ENCODE measurements around the gene CYREN.
"Not testable (repeated sequence)": the region's sequence is repeated elsewhere in the genome, so short reads cannot be mapped to it uniquely, and the experiment has no call there.

Gene CYREN

GRCh38 chr7:135175931-135176330 is 5.4 kb upstream of the CYREN start:
- DNase-seq = no peak

DNA sequence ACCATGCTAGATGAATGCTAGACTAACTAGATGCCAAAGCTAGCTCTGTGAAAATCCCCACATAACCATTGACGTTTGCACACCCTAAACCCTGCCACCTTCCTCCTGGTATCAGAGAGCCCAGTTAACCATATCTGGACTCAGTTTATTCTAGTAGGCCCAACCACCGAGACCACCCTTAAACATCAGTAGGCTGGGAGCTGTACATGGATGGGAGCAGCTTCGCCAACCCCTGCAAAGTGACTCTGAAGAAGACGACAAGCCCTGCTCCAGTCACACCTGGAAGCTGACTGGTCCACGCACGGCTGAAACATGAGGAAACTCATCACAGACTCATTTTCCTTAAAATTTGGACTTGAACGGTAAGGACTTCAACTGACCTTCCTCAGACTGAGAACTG is 4.4 kb upstream of the CYREN start:
- no peak for DNase-seq

DNA sequence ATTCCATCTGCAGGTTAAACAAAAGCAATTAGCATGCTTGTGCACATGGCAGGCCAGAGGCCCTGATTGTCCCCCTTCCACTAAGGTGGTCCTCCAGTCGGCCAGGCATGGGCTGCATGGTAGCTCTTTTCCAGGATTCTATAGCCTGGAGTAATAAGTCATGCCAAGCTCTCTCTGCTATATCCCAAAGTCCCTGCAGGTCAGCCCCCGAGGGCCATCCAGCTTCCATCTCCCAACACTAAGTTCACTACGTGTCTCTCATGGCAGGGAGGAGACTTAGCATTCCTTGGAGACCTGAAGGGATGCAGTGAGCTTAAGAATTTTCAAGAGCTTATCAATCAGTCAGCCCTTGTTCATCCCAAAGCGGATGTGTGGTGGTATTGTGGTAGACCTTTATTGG is 3.4 kb upstream of the CYREN start:
- DNase-seq = not testable (repeated sequence)

GRCh38 chr7:135171581-135172291 is 1.2 kb upstream of the CYREN start:
- not testable (repeated sequence) for DNase-seq

DNA sequence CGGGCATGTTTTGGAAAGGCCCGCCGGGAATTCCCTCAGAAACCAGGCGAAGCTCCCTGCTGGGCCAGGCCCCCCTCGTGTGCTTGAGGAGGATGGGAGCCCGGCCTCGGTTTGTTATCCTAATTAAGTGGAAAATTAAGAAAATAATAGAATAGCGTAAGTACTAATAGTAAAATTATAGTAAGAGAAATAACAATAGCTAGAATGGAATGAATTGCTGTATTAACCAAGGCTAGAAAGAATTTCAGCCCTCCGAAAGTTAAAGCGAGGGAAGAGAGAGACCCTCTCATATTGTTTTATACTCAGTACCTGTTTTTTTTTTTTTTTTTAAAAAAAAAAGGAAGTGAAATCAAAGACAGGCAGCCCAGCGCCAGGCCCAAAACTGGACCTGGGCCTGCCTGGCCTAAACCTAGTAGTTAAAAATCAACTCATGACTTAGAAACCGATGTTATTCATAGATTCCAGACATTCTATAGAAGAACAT is 533 bp upstream of the CYREN start:
- DNase-seq = not testable (repeated sequence)

GRCh38 chr7:135169964-135170273 is 588 bp downstream of the CYREN start:
- no peak for DNase-seq

DNA sequence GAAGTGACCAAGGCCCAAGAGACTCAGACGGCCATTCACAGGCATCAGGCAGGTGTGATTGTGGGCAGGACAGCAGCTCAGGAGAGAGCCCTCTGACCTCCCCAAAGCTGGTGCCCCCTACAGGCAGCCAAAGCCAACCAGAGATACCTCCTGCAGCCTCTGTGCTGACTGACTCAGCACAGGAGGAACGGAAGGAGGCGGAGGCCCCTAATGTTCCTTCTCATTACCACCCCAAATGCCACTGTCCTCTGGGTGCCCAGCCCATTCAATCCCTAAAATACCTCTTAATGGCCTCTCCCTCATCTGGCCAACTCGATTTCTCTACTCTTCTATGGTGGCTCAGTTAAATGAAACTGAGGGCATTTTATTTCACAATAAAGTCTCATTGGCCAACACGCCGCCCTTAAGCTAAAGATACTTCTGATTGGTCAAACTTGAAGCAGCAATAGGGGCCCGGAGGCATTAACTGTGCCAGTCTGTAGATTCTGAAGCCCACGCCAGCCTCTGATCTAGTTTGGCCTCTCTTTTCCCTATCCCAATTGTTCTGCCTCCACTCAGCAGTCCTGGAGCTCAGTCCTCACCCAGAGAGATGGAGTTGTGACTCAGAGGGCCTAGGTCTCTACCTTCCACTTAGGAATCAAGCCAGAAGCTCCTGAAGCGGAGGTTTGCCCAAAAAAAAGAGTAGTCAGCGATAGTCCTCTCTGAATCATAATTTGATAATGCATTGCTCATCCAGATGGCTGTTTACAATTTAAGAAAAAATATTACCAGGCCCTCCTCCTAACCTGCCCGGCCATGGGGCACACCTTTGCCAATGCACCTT is 1.2 kb downstream of the CYREN start:
- DNase-seq = peak; percentile 82

- no peak for DNase-seq
Observed at GRCh38 chr7:135168489-135169140, 1.9 kb downstream of the CYREN start.

- DNase-seq = no peak
Observed at GRCh38 chr7:135168001-135168400, 2.5 kb downstream of the CYREN start.

DNA sequence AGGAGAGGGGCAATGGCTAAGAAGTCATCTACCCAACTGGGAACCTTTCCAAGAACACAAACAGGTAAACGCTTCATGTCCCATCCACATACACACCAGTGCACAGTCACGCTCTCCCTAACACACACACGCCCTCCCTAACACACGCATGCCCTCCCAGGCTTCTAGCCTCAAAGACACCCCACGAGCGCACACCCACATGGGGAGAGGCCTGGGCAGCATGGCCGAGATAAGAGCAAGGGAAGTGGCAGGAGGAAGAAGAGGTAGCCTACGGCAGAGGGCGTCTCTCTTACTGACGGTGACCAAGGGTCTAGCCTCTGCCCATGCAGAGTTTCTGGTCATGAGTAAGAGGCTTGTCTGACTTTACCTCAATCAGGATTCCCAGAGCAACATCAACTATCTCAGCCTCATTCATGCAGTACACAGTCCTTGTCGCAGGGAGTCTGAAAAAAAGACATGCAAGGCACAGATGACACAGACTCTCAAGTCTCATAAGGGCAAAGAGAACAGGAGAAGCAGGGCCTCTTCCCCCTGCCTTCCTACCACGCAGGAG is 3.1 kb downstream of the CYREN start:
- no peak for DNase-seq

DNA sequence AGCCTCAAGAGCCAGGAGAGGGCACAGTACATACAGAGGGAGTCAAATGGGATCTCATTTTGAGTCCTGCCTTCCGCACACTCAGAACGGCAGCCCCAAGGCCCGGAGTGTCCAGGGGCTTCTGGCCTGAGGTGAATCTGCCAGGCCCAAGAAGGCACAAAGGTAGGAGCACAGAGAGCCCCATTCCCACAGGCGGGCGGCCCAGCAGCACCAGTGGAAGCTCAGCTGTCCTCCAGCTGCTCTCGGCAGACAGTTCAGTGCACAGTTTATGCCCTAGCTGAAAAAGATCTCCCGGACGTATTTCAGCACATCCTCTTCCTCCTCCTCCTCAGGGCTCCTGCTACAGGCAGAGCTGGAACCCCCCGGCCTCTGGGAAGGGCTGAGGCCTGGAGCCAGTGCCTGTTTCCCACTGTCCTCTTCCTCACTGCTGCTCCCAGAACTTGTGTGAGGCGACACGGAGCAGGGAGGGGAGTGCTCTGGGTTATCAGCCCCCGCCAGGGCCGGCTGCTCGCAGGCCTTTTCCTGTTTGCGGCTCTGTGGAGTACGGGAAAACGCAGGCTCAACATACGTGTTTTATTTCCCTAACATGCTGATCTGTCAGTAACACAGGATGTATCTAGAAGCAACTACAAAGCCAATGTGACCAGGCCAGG is 4.0 kb downstream of the CYREN start:
- no peak for DNase-seq

DNA sequence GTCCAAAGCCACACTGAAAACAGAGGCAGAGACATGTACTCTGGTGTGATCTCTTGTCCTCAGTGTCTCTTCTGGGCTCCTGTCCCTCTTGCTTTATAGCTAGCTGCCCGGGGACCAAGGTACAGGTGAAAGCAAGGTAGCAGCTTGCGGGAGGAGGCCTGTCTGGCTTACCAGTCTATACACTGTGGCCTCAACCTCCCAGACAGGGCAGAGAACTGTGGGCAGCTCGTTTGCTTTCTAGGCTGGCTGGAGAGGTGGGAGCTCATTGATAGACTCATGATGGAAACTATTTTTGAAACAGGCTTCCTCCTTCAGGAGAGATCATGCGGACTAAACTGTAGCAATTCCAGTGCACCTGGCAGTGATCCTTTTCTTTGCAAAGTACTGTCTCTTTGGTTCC is 4.6 kb downstream of the CYREN start:
- no peak for DNase-seq

- DNase-seq = no peak
Observed at GRCh38 chr7:135164357-135165061, 6.0 kb downstream of the CYREN start.

GRCh38 chr7:135162382-135163001 is 8.0 kb downstream of the CYREN start:
- DNase-seq = no peak

- no peak for DNase-seq
Observed at GRCh38 chr7:135161669-135162068, 8.8 kb downstream of the CYREN start.

- DNase-seq = no peak
Observed at GRCh38 chr7:135160858-135161653, 9.5 kb downstream of the CYREN start.

DNA sequence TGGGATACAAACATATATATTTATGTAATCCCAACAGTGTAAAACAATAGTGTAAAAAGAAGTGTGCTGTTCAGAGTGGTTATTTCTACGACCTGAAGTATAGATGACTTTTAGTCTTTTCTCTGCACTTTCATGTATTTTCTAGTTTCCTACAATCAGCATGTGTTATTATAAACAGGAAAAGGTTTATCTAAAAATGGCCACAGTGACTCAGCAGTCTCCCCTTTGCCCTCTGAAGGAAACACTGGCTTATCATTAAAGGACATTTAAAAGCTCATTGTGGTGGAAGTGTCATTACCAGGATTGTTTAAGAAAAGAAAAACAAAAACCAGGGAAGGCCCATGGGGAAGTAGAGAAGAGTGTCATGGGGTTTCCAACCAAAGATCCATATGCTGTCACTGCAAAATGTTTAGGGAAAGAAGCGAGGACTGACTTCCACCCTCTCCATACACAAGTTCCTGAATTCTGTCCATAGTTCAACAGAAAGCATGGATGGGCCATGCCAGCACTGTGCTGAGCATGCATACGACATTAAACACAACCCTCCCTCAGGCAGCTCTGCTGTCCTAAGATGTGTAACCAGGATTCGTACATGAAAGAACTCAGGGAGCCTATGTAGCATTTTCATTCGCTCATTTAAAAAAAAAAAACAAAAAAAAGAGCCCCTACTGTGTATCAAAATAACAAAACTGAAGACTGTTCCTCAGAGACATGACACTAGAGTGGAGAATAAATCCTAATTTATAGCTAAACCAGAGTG is 10.2 kb downstream of the CYREN start:
- no peak for DNase-seq

GRCh38 chr7:135159359-135160085 is 11.0 kb downstream of the CYREN start:
- no peak for DNase-seq

DNA sequence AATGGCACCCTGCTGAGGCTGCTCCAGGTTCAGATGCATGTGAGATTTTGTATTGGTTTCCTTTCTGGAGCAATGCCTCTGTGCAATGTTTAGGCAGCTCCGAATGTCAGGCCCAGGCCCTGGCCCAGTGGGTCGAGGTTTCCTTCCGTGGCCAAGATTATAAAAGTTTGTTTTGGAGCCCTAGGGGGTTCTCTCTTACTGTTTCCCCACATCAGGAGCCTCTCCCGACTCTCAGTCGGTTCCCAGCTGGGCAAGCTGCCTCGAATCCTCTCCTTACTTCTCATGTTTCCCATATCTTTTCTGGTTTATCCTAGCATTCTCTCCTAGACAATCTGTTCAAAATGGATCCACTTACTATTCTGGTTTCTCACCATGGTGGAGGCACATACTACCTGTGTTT is 11.6 kb downstream of the CYREN start:
- no peak for DNase-seq
